ENCODE measurements around the gene VTCN1.

The VTCN1 gene

DNA sequence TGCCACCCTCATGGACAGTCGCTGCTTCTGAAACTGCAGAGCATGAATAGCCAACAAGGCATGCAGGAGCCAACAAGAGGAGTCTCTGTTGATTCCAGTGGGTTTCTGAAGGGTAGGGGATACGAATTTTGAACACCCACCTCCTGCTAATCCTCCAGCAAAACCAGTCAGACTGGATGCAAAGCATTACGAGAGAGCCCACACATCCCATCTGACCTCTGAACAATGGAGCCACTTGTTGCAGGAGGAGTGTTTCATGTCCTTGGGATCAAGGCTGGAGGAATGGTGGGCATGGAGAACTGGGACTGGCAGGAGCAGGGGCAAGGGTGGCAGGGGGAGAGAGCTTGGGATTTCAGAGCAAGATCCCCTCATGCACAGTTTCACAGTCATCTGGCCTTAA, 1.6 kb downstream of the VTCN1 start:
- no peak for DNase-seq (ENCODE audit: low read depth)

DNA sequence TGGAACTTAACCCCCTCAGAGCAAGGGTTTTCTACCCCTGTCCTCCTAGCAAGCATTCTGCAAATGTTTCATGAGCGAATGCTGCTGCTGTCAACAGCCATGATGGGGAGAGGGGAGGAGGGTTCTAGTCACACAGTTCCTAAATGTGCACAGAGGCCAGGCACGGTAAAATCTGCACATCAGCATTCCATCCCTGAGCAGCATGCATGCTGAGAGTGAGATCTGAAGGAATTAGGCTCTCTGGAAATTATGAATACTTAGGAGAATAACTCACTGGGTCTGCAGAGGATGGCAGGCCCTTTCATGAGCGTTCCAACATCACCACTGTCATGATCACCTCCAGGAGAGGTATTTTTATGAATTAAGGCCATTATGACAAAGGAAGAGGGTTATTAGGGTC, 2.1 kb downstream of the VTCN1 start:
- DNase-seq (ENCODE audit: low read depth) = no peak

DNA sequence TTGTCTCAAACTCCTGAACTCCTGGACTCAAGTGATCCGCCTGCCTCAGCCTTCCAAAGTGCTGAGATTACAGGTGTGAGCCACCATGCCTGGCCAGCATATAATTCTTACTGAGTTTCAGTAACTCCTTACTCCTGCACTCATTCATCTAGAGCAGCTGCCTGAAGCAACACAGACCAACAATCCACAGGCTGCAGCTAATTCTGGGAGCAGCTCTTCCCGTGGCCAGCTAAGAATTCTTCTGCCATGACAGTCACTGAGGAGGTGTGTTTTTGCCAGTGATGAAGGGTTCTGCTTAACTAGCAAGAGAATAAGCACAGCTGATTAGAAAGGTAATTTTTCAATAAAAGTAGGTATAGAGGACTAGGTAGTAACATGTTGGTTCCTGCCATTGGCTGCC, 5.4 kb downstream of the VTCN1 start:
- no peak for DNase-seq (ENCODE audit: low read depth)

DNA sequence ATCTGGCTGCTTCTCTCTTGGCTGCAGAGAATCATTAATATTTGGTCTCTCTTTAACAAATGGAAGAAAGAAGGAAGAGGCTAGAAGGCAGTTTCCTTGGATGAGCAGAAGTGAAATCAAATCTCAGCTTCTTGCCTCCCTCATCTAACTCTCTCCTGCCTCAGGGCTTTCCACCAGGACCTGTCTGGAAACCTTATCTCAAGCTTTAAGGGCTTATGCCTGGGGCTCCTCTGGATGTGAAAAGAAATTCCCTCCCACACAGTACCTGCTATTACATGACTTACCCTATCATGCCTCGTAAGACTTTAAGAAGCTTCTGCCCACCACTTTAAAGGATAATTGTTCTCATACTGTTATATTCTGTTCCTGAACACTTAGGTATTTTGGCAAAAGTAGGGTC, 8.9 kb downstream of the VTCN1 start:
- DNase-seq (ENCODE audit: low read depth) = no peak

DNA sequence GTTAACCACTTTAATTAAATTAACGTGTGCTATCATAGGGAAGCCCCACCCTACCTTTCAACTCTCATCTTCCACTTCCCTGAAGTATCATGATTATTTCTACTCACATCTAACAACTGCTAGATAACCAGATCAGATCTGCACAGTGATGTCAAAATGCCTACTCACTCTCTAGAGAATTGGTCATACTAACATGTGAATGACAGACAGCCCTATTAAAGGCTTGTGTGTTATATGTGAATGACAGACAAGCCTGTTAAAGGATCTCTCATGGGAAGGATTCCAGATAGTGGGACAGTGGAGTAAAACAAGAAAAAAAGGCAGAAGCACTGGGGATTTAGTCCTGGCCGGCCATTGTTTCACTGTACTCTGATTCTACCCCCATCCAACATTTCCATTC, 12.6 kb downstream of the VTCN1 start:
- DNase-seq (ENCODE audit: low read depth) = no peak

DNA sequence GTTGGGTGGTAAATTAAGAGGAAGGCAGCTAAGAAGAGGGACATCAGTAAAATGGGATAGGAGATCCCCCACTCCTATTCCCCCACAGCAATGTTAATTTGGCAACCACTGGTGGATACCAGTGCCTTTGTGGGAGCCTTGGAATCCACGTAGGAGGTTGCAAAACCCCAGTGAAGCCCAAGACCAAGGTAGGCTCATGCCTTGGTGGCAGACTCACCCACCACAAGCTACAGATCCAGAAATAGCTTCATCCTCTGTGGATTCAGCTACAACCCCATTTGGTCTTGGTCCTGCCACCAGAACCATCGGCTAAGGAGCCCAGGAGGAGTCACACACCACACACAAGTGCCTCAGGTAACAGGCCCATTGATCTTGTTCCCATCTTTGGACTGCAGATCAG, 21.0 kb downstream of the VTCN1 start:
- DNase-seq (ENCODE audit: low read depth) = no peak

DNA sequence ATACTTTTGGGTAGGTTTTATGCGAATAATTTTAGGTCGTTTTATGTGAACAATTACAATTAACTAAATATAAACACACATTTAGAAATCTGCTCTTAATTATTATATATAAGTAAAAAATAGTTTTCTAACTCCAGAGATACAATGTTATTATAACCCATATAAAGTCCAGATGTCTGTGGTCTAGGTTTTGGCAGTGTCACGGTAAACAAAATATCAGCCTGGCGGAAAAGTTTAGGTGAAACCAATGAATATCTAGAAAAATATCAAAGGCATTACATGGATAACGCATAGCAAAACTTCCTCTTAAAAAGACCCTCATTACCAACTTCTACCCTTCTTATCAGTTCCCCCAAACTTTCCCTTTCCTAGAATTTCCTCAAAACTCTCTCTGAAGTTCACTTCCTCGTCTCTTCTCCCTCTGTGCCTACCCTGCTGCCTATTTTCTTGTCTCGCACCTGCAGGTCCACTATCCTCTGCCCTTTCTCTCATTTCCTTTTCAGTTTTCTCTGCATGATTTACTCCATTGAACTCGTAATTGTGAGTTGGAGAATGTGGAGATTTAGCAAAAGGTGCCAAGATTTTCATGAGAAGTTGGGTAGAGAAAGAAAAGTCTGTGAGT, 21.8 kb downstream of the VTCN1 start:
- no peak for DNase-seq (ENCODE audit: low read depth)

DNA sequence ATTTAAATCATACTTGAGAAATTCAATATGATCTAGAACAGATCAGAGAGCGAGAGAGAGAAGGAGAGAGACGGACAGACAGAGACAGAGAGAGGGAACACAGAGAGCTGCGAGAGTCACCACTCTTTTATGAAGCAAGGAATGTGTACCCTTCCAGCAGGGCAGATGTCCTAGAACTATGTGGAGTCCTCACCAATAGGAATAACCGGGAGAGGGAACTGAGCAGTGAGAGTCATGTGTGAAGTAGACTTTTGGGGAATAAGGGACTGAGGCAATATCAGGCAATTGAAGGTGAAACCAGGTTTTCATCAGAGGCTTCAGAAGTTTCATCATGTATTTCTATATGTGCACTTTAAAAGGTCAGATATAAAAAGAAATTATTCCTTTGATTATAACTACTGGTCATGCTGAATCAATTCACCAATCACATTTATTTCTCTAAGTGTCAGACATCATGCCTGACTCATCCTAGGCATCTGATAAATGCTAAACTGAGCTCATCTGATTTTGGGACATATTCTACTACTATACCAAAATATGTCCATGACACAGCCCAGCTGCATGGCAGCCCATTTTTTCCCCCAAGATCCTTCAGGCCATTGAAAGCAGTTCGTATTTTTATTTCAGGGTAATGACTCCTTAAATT, 22.4 kb downstream of the VTCN1 start:
- no peak for DNase-seq (ENCODE audit: low read depth)

DNA sequence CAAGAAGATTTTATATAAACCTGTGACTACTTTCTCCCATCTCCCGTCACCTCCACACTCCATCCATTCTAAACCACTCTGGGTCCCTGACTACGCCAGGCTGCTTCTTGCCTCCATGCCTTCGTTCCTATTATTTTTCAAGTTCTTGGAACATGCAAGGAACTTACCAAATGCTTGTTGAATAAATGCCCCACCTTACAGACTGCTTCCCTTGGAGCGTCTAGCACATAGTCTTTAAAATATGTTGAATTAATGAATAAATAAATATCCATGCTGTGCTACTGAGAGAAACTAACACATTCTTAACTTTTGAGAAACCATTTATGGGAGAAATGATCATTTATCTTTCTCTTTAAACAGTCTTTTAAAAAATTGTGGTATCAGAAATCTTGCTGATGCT, 27.6 kb downstream of the VTCN1 start:
- no peak for DNase-seq (ENCODE audit: low read depth)

DNA sequence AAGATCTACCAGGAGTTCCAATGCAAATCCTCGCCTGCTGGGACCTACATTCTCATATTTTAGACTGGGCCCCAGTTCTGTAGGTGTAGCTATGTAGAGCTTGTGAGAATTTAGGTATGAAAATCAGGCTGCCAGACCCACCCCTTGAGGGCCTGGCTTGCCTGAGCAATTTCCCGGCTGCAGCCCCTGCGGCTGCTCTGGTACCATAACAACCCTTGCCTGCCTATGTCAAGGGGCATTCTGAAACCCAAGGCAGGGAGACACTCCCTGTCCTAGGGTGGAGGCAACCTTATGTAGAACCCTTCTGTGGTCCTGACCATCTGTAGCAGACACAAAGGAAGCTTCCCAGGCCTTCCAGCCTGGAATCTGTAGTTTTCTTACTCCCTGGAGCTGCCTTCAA, 28.4 kb downstream of the VTCN1 start:
- DNase-seq (ENCODE audit: low read depth) = no peak

DNA sequence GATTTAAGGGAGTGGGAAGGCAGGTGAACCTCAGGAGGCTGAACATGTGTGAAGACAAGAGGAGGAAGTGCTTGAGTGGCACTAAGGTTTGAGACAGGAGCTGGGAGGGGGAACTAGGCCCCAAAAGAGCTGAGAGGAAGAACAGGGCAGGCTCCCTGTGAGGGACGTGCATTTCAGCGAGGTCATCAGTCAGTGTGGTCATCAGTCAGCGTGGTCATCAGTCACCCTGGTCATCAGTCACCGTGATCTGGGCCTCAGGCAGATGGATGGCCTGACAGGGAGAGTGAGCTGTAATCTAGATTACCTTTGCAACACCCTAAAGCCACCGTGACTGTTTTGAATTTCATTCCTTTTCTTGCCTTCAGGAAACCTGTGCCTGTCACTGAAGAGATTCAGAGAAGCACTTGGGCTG, 29.1 kb downstream of the VTCN1 start:
- DNase-seq (ENCODE audit: low read depth) = no peak

DNA sequence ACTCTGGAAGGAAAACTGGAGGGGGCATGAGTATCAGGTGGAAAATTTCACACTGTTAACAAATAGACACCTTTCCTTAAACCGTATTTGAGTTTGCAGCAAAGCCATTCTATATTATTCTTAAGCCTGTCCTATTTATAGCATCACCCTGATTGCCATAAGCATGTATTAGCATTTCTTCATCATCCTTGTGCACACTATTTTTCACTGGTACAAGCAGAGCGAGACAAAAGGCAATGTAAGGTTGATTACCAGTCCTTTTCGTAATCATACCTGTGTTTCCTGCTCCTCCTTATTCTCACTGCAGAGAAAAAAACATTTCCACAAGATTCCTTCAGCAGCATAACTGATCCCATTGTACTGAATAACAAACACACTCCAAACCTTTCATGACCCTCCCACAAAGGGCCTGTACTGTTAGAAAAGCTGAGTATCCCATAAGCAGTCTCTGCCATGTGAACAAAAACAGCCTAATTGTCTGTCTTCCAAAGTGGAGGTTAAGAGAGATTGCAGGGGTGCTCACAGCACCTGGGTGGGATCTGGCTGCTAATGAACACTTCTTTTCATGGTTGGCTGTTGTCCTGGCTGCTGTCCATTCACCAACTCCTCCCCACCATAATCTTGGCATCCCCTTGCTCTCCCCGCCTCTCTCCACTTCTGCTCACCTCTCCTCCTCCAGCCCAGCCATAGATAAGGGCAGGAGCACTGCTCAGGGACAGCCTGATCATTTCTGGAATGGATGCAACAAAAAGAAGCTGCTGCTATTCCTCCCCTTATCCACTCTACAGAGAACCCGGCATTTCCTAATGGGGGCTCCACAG, 30.4 kb downstream of the VTCN1 start:
- DNase-seq (ENCODE audit: low read depth) = no peak

DNA sequence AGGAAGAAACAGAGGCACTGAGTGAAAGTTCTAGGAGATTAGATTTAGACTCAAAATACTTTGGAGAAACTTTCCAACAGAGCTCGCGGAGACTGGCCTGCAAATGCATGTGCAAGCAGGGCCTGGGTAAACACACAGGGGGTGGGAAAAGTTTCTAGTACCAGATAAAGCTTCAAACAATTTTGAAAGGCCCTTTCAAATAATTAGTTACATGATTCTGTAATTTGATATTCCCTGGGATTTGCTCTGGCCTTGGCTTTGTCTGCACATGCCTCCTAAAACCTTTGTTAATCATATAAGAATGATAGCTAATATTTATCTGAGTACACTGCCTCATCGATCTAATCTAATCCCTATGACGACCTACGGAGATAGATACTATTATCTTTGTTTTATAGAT, 31.3 kb downstream of the VTCN1 start:
- no peak for DNase-seq (ENCODE audit: low read depth)

DNA sequence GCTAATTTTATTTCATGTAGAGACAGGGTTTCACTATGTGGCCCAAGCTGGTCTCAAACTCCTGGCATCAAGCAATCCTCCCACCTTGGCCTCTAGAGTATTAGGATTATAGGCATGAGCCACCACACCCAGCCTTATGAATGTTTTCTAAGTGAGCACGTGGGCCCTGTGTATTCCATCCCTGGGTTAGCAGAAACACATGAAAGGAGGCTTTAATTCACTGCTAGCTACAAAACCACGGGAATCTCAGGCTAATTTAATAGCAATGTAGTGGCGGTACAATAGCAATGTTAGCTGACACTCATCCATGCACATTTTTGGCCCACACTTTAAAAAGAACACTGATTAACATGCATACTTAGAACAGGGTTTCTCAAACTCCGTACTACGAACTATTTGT, 32.0 kb downstream of the VTCN1 start:
- no peak for DNase-seq (ENCODE audit: low read depth)

DNA sequence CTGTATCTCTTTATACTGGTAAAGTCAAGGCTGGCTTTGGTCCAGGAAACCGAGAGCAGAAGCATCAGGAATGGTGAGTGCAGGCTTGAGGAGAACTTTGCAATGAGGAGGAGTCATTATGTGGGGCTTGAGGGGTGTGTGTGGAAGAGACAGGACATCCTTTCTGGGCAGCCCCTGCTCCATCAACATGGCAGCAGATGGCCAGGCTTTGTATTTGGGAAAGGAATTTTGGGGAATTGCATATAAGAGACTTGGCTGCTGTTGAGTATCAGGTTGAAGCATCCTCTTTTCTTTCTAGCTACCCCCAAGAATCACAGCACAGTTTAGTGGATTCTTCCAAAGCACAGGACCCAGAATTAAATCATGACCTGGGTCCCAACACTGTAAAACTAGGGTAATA, 33.4 kb downstream of the VTCN1 start:
- DNase-seq (ENCODE audit: low read depth) = no peak

DNA sequence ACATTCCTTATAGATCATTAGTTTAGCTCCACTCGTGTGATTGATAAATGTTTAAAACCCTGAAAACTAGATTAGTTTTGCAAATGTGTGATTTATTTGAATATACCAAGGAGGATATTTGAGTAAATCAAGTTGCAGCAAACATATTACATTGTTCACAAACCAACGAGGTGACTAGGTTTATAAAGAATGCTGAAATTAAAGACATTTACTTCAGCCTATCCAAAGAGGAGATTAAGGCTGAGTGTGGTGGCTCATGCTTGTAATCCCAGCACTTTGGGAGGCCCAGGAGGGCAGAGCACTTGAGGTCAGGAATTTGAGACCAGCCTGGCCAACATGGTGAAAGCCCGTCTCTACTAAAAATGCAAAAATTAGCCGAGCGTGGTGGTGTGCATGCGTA, 34.1 kb downstream of the VTCN1 start:
- no peak for DNase-seq (ENCODE audit: low read depth)

DNA sequence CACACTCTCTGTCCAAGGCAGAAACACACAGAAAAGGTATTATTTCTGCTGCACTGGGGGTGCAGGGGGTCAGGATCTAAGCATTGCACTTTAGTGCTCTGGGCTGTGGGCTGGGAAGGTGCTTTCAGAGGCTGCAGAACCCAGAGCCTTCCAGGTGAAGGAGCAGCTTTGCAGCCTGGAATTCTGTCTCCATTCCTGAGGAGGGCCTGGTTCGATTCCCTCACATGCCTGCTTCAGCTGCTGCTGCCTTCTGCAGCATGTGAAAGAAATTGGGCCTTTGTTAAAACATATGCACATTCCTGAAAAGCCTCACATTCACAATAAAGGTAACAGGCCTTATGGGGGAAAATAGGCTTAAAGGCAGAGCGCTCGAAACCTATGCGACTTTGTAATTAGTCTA, 35.9 kb downstream of the VTCN1 start:
- DNase-seq (ENCODE audit: low read depth) = no peak

DNA sequence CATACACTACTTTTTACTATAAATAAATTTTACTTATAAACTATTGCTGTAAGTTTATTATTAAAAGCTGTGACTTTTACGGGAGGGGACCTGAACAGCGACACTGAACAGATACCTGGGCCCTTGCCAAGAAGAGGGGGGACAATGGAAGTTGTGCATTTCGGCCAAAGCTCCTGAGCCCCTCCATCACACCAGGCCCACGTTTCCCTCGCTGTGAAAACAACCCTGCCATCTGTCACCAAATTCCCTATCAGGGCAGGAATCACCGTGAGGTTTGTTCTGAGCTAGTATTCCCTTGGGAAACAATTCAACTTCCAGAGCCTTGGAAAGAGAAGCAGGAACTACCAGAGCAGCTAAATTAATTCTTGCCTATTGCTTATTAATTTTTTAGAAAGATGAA, 37.0 kb downstream of the VTCN1 start:
- no peak for DNase-seq (ENCODE audit: low read depth)

DNA sequence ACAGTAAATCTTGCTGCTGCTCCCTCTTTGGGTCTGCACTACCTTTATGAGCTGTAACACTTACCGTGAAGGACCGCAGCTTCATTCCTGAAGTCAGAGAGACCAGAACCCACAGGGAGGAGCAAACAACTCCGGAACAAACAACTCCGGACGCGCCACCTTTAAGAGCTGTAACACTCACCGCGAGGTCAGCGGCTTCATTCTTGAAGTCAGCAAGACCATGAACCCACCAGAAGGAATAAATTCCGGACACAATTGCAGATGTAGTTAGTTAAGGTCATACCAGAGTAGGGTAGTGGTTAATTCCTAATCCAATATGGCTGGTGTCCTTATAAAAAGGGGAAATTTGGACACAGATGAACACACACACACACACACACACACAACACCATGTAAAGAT, 37.7 kb downstream of the VTCN1 start:
- DNase-seq (ENCODE audit: low read depth) = no peak

DNA sequence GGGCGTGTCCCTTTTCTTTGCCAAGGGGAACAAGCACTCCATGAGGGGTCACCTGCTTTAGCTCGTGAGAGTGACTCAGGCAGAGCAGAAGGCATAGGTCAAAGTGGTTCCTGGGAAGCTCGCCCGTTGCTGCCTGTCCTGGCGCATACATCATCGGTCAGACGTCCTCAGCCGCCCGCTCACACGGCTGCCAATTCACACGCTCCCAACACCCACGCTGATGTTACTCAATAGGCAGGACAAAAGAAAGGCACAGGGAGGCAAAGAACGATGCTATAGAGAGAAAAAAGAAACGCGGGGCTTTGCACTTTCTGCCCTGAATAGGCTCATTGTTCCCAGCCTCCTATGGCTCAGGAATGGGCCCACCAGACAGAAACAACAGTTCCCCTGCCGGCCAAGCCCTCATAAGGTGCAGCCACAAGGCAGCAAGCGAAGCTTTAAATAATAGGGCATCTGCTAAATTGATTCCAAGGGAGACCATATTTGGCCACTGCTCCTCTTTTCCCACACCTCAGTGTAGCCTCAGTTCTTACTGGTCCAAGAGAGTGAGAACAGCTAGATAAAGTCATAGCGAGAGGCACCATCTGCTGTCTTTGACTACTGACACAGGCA, 38.7 kb downstream of the VTCN1 start:
- DNase-seq (ENCODE audit: low read depth) = no peak

DNA sequence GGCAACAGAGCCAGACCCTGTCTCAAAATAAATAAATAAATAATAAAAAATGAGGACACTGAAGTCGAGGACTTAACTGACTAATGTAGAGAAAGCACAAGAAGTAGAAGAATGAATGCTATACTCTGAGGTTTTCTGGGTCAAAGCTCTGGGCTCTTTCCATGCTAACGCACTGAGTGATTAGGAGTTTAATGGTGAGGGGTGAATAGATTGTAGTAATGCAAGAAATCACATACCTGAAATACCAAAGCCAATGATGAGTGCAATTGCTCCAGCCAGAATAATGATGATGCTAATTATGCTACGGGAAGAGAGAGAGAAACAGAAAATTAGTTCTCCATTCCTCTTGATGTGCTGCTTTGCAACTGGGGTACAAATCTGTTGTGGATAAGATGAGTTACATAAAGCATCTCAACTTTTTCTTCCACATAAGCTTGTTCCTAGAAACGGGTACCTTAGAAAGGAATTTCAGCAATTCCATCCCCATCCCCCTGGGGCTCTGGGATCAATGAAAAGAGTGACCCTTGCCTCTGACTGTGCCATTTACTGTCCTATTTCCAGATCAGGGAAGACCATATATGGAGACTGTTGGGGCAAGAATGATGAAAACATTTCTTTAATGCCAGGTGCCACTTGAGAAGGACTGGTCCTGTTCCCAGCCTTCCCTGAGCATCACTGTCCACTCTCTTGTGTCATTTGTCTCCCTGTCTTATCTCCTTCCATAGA, 40.7 kb downstream of the VTCN1 start:
- no peak for DNase-seq (ENCODE audit: low read depth)

DNA sequence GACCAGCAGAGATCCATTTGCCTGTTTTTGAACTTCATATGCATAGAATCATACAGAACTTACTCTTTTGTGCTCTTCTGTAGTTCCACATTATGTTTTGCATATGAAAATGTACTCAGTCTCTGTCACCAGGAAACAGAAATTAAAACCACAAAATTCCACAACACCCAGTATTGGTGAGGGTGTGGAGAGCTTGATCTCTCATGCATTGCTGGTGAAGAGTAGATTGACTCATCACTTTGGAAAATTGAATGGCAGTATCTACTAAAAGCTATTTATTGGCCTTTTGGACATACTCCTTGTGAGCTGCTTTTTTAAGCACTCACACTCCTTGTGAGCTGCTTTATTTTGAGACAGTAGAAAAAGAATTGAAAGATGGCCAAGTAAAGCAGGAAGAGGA, 43.3 kb downstream of the VTCN1 start:
- no peak for DNase-seq (ENCODE audit: low read depth)
